ENCODE results near the gene FOXO4. TPM values are rescaled to one million over a fixed set of nuclear protein-coding genes. Genes with fewer than 3 reads are reported as not detected.

FOXO4 gene
- total RNA-seq, 1 experiment from 2014 or later, result 17.7 TPM

GRCh38 chrX:71052721-71053120 lies 42.9 kb upstream of the FOXO4 start:
- TF ChIP-seq, protein P1, sequence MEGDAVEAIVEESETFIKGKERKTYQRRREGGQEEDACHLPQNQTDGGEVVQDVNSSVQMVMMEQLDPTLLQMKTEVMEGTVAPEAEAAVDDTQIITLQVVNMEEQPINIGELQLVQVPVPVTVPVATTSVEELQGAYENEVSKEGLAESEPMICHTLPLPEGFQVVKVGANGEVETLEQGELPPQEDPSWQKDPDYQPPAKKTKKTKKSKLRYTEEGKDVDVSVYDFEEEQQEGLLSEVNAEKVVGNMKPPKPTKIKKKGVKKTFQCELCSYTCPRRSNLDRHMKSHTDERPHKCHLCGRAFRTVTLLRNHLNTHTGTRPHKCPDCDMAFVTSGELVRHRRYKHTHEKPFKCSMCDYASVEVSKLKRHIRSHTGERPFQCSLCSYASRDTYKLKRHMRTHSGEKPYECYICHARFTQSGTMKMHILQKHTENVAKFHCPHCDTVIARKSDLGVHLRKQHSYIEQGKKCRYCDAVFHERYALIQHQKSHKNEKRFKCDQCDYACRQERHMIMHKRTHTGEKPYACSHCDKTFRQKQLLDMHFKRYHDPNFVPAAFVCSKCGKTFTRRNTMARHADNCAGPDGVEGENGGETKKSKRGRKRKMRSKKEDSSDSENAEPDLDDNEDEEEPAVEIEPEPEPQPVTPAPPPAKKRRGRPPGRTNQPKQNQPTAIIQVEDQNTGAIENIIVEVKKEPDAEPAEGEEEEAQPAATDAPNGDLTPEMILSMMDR (conservative IDR thresholded peaks at IDR 0.05), result no peak
- Histone ChIP-seq H3K18ac (ENCODE audit: insufficient read length, low read depth, low read length) (no peak overlapping the region), H2BK12ac (ENCODE audit: insufficient read length, low read depth, low read length) (no peak overlapping the region), H2BK20ac (ENCODE audit: low read depth, low read length, poor library complexity, severe bottlenecking) (no peak overlapping the region), H3K23me2 (ENCODE audit: insufficient read length, low read depth, low read length, poor library complexity, severe bottlenecking) (no peaks in the 10 kb centered on the region), H3T11ph (ENCODE audit: low read length) (no peak overlapping the region), H3K79me2 (ENCODE audit: insufficient read depth, low read length) (no peaks in the 10 kb centered on the region), H3K14ac (ENCODE audit: insufficient read depth, low read length) (no peak overlapping the region), H4K20me1 (ENCODE audit: control insufficient read depth, insufficient read depth, insufficient read length) (no peaks in the 10 kb centered on the region), H3K4ac (ENCODE audit: low read depth, low read length) (no peak overlapping the region), H2AK5ac (ENCODE audit: insufficient read length, low read length) (no peak overlapping the region), H3K9ac (ENCODE audit: extremely low read depth, insufficient read length, low read length) (no peak overlapping the region), H2BK15ac (ENCODE audit: low read depth, low read length) (no peak overlapping the region), H2BK120ac (ENCODE audit: low read depth, low read length, poor library complexity, severe bottlenecking) (no peak overlapping the region), H2BK5ac (ENCODE audit: insufficient read length, low read length) (no peak overlapping the region), H3K27me3 (ENCODE audit: insufficient read depth, low read length) (no peaks in the 10 kb centered on the region), H4K8ac (replicated peaks; ENCODE audit: insufficient read length, low read depth, low read length) (no peak overlapping the region), H3K4me1 (ENCODE audit: insufficient read depth, low read length) (no peaks in the 10 kb centered on the region), H3K27ac (ENCODE audit: insufficient read length, low read depth, low read length) (no peak overlapping the region), H3K9me3 (ENCODE audit: control insufficient read depth, low read depth, low read length) (peaks cover 6% of the 10 kb centered on the region), H3K23ac (ENCODE audit: insufficient read length, low read depth, low read length) (no peak overlapping the region), H4K5ac (ENCODE audit: insufficient read length, low read depth, low read length) (no peak overlapping the region), H3K79me1 (ENCODE audit: insufficient read depth, low read depth, low read length, poor library complexity, severe bottlenecking) (no peaks in the 10 kb centered on the region), H3K56ac (ENCODE audit: insufficient read length, low read depth, low read length) (no peak overlapping the region), H3K4me2 (ENCODE audit: insufficient read depth, insufficient read length, low read length) (peak overlapping the region; percentile 49), H2AFZ (ENCODE audit: low read length) (no peak overlapping the region), H4K91ac (ENCODE audit: insufficient read length, low read depth, low read length) (no peak overlapping the region)
- no peaks in the 10 kb centered on the region for H3K27me3 Mint-ChIP-seq (ENCODE audit: low read depth)
- no CpG with 5 or more reads among the region's 7 CpGs for WGBS (ENCODE audit: extremely low coverage, insufficient read length, low lambda C conversion rate)
- peak overlapping the region in 1 of 3 experiments; percentile 62; a peak in 2 of 7 replicates for H3K27ac Mint-ChIP-seq
- H3K9me3 Mint-ChIP-seq, result peaks cover 49 to 53% of the 10 kb centered on the region in 2 experiments
- 0 out of 4 replicates have a peak, but pooled peaks cover 0 to 3% of the 10 kb centered on the region in 2 experiments for H3K4me1 Mint-ChIP-seq
- peaks cover 0 to 19% (median 0%) of the 10 kb centered on the region in 3 experiments; a peak in 3 of 7 replicates for H3K36me3 Mint-ChIP-seq (ENCODE audit: insufficient read depth in 1 of 3, low read depth in 3 of 3)
- DNase-seq, result no peak
- peak overlapping the region; percentile 62 to 82 for H3K4me3 Mint-ChIP-seq
